BE2C (cell line): ENCODE measurements around the gene NCDN.

Experiments used
- DNase-seq: peaks from one replicate; pipeline ENCODE4 v3.0.0-alpha.2; 2020
- H3K27me3 ChIP-seq: fragments of 250-450 bp; sonication (Bioruptor Pico); 2 replicates; pipeline ENCODE4 v1.5.1; 2020; ENCODE audit warnings: mild to moderate bottlenecking
- H3K36me3 ChIP-seq: fragments of 250-450 bp; sonication (Bioruptor Pico); 2 replicates; pipeline ENCODE4 v1.5.1; 2020; ENCODE audit warnings: mild to moderate bottlenecking
- H3K4me1 ChIP-seq: fragments of 250-450 bp; sonication (Bioruptor Pico); 2 replicates; pipeline ENCODE4 v1.5.1; 2020
- H3K4me3 ChIP-seq: 2 replicates; pipeline ENCODE4 v1.5.1; 2011; ENCODE audit warnings: low read depth, low read length
- H3K9me3 ChIP-seq: fragments of 250-450 bp; sonication (Bioruptor Pico); 2 replicates; pipeline ENCODE4 v1.5.1; 2020
- TF ChIP-seq, protein P1 (sequence below): IDR thresholded peaks from 2 replicates; pipeline ENCODE4 v1.5.1; 2012; ENCODE audit warnings: mild to moderate bottlenecking, low read depth, low read length

Gene NCDN

GRCh38 chr1:35591211-35591610 is 33.6 kb downstream of the NCDN start:
- Histone ChIP-seq H3K9me3 (no peaks in the 10 kb centered on the region), H3K36me3 (no peaks in the 10 kb centered on the region), H3K27me3 (no peaks in the 10 kb centered on the region), H3K4me1 (no peaks in the 10 kb centered on the region), H3K4me3 (no peak overlapping the region)
- TF ChIP-seq, protein P1, sequence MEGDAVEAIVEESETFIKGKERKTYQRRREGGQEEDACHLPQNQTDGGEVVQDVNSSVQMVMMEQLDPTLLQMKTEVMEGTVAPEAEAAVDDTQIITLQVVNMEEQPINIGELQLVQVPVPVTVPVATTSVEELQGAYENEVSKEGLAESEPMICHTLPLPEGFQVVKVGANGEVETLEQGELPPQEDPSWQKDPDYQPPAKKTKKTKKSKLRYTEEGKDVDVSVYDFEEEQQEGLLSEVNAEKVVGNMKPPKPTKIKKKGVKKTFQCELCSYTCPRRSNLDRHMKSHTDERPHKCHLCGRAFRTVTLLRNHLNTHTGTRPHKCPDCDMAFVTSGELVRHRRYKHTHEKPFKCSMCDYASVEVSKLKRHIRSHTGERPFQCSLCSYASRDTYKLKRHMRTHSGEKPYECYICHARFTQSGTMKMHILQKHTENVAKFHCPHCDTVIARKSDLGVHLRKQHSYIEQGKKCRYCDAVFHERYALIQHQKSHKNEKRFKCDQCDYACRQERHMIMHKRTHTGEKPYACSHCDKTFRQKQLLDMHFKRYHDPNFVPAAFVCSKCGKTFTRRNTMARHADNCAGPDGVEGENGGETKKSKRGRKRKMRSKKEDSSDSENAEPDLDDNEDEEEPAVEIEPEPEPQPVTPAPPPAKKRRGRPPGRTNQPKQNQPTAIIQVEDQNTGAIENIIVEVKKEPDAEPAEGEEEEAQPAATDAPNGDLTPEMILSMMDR, result no peak
- no peak for DNase-seq

- Histone ChIP-seq H3K4me3 (no peak overlapping the region), H3K27me3 (no peaks in the 10 kb centered on the region), H3K9me3 (no peaks in the 10 kb centered on the region), H3K4me1 (no peaks in the 10 kb centered on the region), H3K36me3 (no peaks in the 10 kb centered on the region)
- DNase-seq, result no peak
- TF ChIP-seq, protein P1, result no peak
Measured at GRCh38 chr1:35592991-35593769, 35.6 kb downstream of the NCDN start.

GRCh38 chr1:35594005-35594760 is 36.6 kb downstream of the NCDN start:
- TF ChIP-seq, protein P1, result no peak
- DNase-seq, result no peak
- Histone ChIP-seq H3K36me3 (no peaks in the 10 kb centered on the region), H3K4me1 (no peaks in the 10 kb centered on the region), H3K9me3 (no peaks in the 10 kb centered on the region), H3K4me3 (no peak overlapping the region), H3K27me3 (no peaks in the 10 kb centered on the region)

DNA sequence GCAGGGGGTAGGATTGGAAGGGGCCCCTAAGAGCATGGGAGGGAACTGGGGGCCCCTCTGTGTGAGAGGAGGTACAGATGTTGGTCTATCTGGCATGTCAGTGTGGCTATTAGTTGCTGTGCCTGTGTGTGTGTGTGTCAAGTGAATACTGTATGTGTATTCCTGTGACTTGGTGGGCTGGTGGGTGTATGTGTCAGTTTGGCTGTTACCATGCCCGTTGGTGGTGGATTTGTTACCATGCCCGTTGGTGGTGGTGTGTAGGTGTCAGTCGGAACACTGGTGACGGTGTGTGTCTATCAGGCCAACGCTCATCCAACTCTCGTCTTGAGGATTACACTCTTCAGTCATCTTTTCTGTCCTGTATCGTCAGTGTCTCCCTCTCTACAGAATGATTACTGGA is 38.1 kb downstream of the NCDN start:
- H3K4me1 ChIP-seq, result no peaks in the 10 kb centered on the region
- TF ChIP-seq, protein P1, result no peak
- no peaks in the 10 kb centered on the region for H3K27me3 ChIP-seq
- no peaks in the 10 kb centered on the region for H3K9me3 ChIP-seq
- H3K36me3 ChIP-seq, result no peaks in the 10 kb centered on the region
- no peak overlapping the region for H3K4me3 ChIP-seq
- no peak for DNase-seq

GRCh38 chr1:35597870-35598269 is 40.3 kb downstream of the NCDN start:
- H3K27me3 ChIP-seq, result no peaks in the 10 kb centered on the region
- no peaks in the 10 kb centered on the region for H3K9me3 ChIP-seq
- TF ChIP-seq, protein P1, result no peak
- no peak overlapping the region for H3K4me3 ChIP-seq
- no peak for DNase-seq
- no peaks in the 10 kb centered on the region for H3K4me1 ChIP-seq
- H3K36me3 ChIP-seq, result peaks cover 13% of the 10 kb centered on the region

- no peaks in the 10 kb centered on the region for H3K27me3 ChIP-seq
- peaks cover 16% of the 10 kb centered on the region for H3K36me3 ChIP-seq
- H3K4me1 ChIP-seq, result no peaks in the 10 kb centered on the region
- DNase-seq, result no peak
- no peak overlapping the region for H3K4me3 ChIP-seq
- H3K9me3 ChIP-seq, result no peaks in the 10 kb centered on the region
- TF ChIP-seq, protein P1, result no peak
Measured at GRCh38 chr1:35598895-35599294, 41.3 kb downstream of the NCDN start.
